ENCODE data around the gene SIL1.
"Not testable (repeated sequence)": the region's sequence is repeated elsewhere in the genome, so short reads cannot be mapped to it uniquely, and the experiment has no call there.

The SIL1 gene

GRCh38 chr5:139186752-139187326 lies 11.3 kb downstream of the SIL1 start:
- no peaks in the 10 kb centered on the region for H3K27me3 Mint-ChIP-seq
- H3K36me3 Mint-ChIP-seq: peaks cover 35% of the 10 kb centered on the region
- no peaks in the 10 kb centered on the region for H3K9me3 Mint-ChIP-seq
- peaks cover 50% of the 10 kb centered on the region for H3K4me1 Mint-ChIP-seq
- no peak for ATAC-seq
- no peak overlapping the region for H3K27ac Mint-ChIP-seq
- no peak overlapping the region for H3K4me3 Mint-ChIP-seq

- no peak overlapping the region for H3K4me3 Mint-ChIP-seq
- no peak for ATAC-seq
- H3K27me3 Mint-ChIP-seq: no peaks in the 10 kb centered on the region
- peaks cover 33% of the 10 kb centered on the region for H3K36me3 Mint-ChIP-seq
- H3K9me3 Mint-ChIP-seq: no peaks in the 10 kb centered on the region
- H3K4me1 Mint-ChIP-seq: peaks cover 56% of the 10 kb centered on the region
- no peak overlapping the region for H3K27ac Mint-ChIP-seq
Observed at GRCh38 chr5:139186261-139186660, 11.9 kb downstream of the SIL1 start.

GRCh38 chr5:139185589-139185988 lies 12.6 kb downstream of the SIL1 start:
- peaks cover 60% of the 10 kb centered on the region for H3K4me1 Mint-ChIP-seq
- H3K27ac Mint-ChIP-seq: no peak overlapping the region
- peaks cover 32% of the 10 kb centered on the region for H3K36me3 Mint-ChIP-seq
- no peak for ATAC-seq
- no peaks in the 10 kb centered on the region for H3K27me3 Mint-ChIP-seq
- no peaks in the 10 kb centered on the region for H3K9me3 Mint-ChIP-seq
- H3K4me3 Mint-ChIP-seq: no peak overlapping the region

- ATAC-seq: no peak
- H3K4me3 Mint-ChIP-seq: no peak overlapping the region
- H3K36me3 Mint-ChIP-seq: peaks cover 23% of the 10 kb centered on the region
- peaks cover 61% of the 10 kb centered on the region for H3K4me1 Mint-ChIP-seq
- H3K9me3 Mint-ChIP-seq: no peaks in the 10 kb centered on the region
- H3K27me3 Mint-ChIP-seq: no peaks in the 10 kb centered on the region
- peak overlapping the region; percentile 34 for H3K27ac Mint-ChIP-seq
Observed at GRCh38 chr5:139183502-139183901, 14.7 kb downstream of the SIL1 start.

- ATAC-seq: peak; percentile 58
- H3K4me1 Mint-ChIP-seq: peaks cover 68% of the 10 kb centered on the region
- no peaks in the 10 kb centered on the region for H3K9me3 Mint-ChIP-seq
- peaks cover 17% of the 10 kb centered on the region for H3K36me3 Mint-ChIP-seq
- H3K27me3 Mint-ChIP-seq: no peaks in the 10 kb centered on the region
- peak overlapping the region; percentile 34 for H3K27ac Mint-ChIP-seq
- no peak overlapping the region for H3K4me3 Mint-ChIP-seq
Observed at GRCh38 chr5:139182528-139183296, 15.5 kb downstream of the SIL1 start.

- Mint-ChIP-seq H3K4me3 (no peak overlapping the region), H3K27ac (peak overlapping the region; percentile 34), H3K36me3 (peaks cover 9% of the 10 kb centered on the region), H3K4me1 (peaks cover 72% of the 10 kb centered on the region), H3K9me3 (no peaks in the 10 kb centered on the region), H3K27me3 (no peaks in the 10 kb centered on the region)
- ATAC-seq: no peak
Observed at GRCh38 chr5:139181835-139182452, 16.2 kb downstream of the SIL1 start.

- H3K36me3 Mint-ChIP-seq: peaks cover 6% of the 10 kb centered on the region
- no peak for ATAC-seq
- peak overlapping the region; percentile 34 for H3K27ac Mint-ChIP-seq
- H3K9me3 Mint-ChIP-seq: no peaks in the 10 kb centered on the region
- H3K27me3 Mint-ChIP-seq: no peaks in the 10 kb centered on the region
- no peak overlapping the region for H3K4me3 Mint-ChIP-seq
- peaks cover 66% of the 10 kb centered on the region for H3K4me1 Mint-ChIP-seq
Observed at GRCh38 chr5:139181322-139181730, 16.8 kb downstream of the SIL1 start.

GRCh38 chr5:139180850-139181249 lies 17.3 kb downstream of the SIL1 start:
- Mint-ChIP-seq H3K4me1 (peaks cover 62% of the 10 kb centered on the region), H3K27ac (no peak overlapping the region)

GRCh38 chr5:139179778-139180513 lies 18.2 kb downstream of the SIL1 start:
- not testable (repeated sequence) for H3K27me3 Mint-ChIP-seq, H3K4me3 Mint-ChIP-seq, H3K27ac Mint-ChIP-seq, H3K36me3 Mint-ChIP-seq, H3K9me3 Mint-ChIP-seq, ATAC-seq
- H3K4me1 Mint-ChIP-seq: peaks cover 60% of the 10 kb centered on the region

More at GRCh38 chr5:139180850-139181249, 17.3 kb downstream of the SIL1 start:
- H3K9me3 Mint-ChIP-seq: no peaks in the 10 kb centered on the region
- H3K4me3 Mint-ChIP-seq: no peak overlapping the region
- ATAC-seq: no peak
- peaks cover 6% of the 10 kb centered on the region for H3K36me3 Mint-ChIP-seq
- H3K27me3 Mint-ChIP-seq: no peaks in the 10 kb centered on the region

- peaks cover 62% of the 10 kb centered on the region for H3K4me1 Mint-ChIP-seq
- peaks cover 12% of the 10 kb centered on the region for H3K36me3 Mint-ChIP-seq
- H3K9me3 Mint-ChIP-seq: peaks cover 4% of the 10 kb centered on the region
- H3K4me3 Mint-ChIP-seq: no peak overlapping the region
- H3K27me3 Mint-ChIP-seq: no peaks in the 10 kb centered on the region
- H3K27ac Mint-ChIP-seq: peak overlapping the region; percentile 72
- no peak for ATAC-seq
Observed at GRCh38 chr5:139178935-139179334, 19.2 kb downstream of the SIL1 start.

- peaks cover 16% of the 10 kb centered on the region for H3K36me3 Mint-ChIP-seq
- no peaks in the 10 kb centered on the region for H3K27me3 Mint-ChIP-seq
- H3K27ac Mint-ChIP-seq: peak overlapping the region; percentile 72
- peaks cover 62% of the 10 kb centered on the region for H3K4me1 Mint-ChIP-seq
- H3K9me3 Mint-ChIP-seq: peaks cover 4% of the 10 kb centered on the region
- H3K4me3 Mint-ChIP-seq: no peak overlapping the region
- ATAC-seq: no peak
Observed at GRCh38 chr5:139178589-139178917, 19.6 kb downstream of the SIL1 start.

GRCh38 chr5:139177809-139178588 lies 20.2 kb downstream of the SIL1 start:
- peak overlapping the region; percentile 72 for H3K27ac Mint-ChIP-seq
- peaks cover 57% of the 10 kb centered on the region for H3K4me1 Mint-ChIP-seq
- peaks cover 16% of the 10 kb centered on the region for H3K36me3 Mint-ChIP-seq
- no peak overlapping the region for H3K4me3 Mint-ChIP-seq
- no peaks in the 10 kb centered on the region for H3K27me3 Mint-ChIP-seq
- ATAC-seq: peak; percentile 73
- H3K9me3 Mint-ChIP-seq: peaks cover 4% of the 10 kb centered on the region

GRCh38 chr5:139177281-139177680 lies 20.9 kb downstream of the SIL1 start:
- not testable (repeated sequence) for H3K9me3 Mint-ChIP-seq, H3K27ac Mint-ChIP-seq, H3K4me3 Mint-ChIP-seq, H3K27me3 Mint-ChIP-seq, ATAC-seq
- Mint-ChIP-seq H3K4me1 (peaks cover 50% of the 10 kb centered on the region), H3K36me3 (peaks cover 21% of the 10 kb centered on the region)

- H3K36me3 Mint-ChIP-seq: peaks cover 34% of the 10 kb centered on the region
- ATAC-seq, H3K4me3 Mint-ChIP-seq, H3K27ac Mint-ChIP-seq, H3K27me3 Mint-ChIP-seq: not testable (repeated sequence)
- H3K4me1 Mint-ChIP-seq: peaks cover 33% of the 10 kb centered on the region
- peaks cover 11% of the 10 kb centered on the region for H3K9me3 Mint-ChIP-seq
Observed at GRCh38 chr5:139174382-139174781, 23.8 kb downstream of the SIL1 start.

Data from stimulated activated memory B cell treated with anti-CD40 and anti-IgM and Interleukin-4, amounts not matched to agents 10 μg/mL and 1 μg/mL and 100 μg/mL, for 72 hours (primary cell).